OCI-LY1 (cell line): ENCODE measurements around the gene SMIM34.
"Not testable (repeated sequence)": the region's sequence is repeated elsewhere in the genome, so short reads cannot be mapped to it uniquely, and the experiment has no call there.

Source experiments
- CTCF ChIP-seq: fragments of 200-600 bp; sonication (generic), shearing (Covaris generic); IDR thresholded peaks from 2 replicates; pipeline ENCODE4 v1.5.1; 2017; ENCODE audit warnings: mild to moderate bottlenecking, antibody characterized with exemption, low read length, moderate library complexity, mixed read lengths
- EZH2 ChIP-seq: fragments of 200-600 bp; sonication (generic), shearing (Covaris generic); IDR thresholded peaks from 2 replicates; pipeline ENCODE4 v1.8.0; 2017; ENCODE audit warnings: borderline replicate concordance, mixed run types, mild to moderate bottlenecking, antibody characterized with exemption, low read length, moderate library complexity, mixed read lengths

GRCh38 chr21:34459426-34459825, 35.7 kb upstream of the SMIM34 start:
- TF ChIP-seq CTCF, EZH2: not testable (repeated sequence)
